Naive B cell (primary cell): ENCODE results near the gene LNX2. TPM values are rescaled to one million over a fixed set of nuclear protein-coding genes. Genes with fewer than 3 reads are reported as not detected.
A peak's percentile ranks its signal among the peaks of the same experiment; 100 is the strongest.
"Not testable (repeated sequence)": the region's sequence is repeated elsewhere in the genome, so short reads cannot be mapped to it uniquely, and the experiment has no call there.

Experiments
- ATAC-seq, 2 donors: fragments of 150-1000 bp; cut with Tn5 transposase; 2 replicates each; pipeline ENCODE4 v1.10.0; 2021; ENCODE audit warnings: low read depth in 2 of 2, mild to moderate bottlenecking in 2 of 2, moderate library complexity in 2 of 2
- DNase-seq: peaks from one replicate; pipeline ENCODE4 v3.0.0; 2022
- H3K27ac Mint-ChIP-seq, 6 donors: one replicate each; pipeline ENCODE4 v1.8.0; 2020 to 2022; ENCODE audit warnings: mild to moderate bottlenecking in 6 of 6, mixed read lengths in 6 of 6, moderate library complexity in 5 of 6, inconsistent platforms in 2 of 6
- H3K27me3 Mint-ChIP-seq, 3 donors: one replicate each; pipeline ENCODE4 v1.8.0; 2021 to 2022; ENCODE audit warnings: mixed read lengths in 3 of 3, mild to moderate bottlenecking in 1 of 3
- H3K36me3 Mint-ChIP-seq, 2 donors: one replicate each; pipeline ENCODE4 v1.8.0; 2020 to 2022; ENCODE audit warnings: mixed read lengths in 2 of 2, inconsistent platforms in 1 of 2, mild to moderate bottlenecking in 1 of 2
- H3K4me1 Mint-ChIP-seq, 3 donors: one replicate each; pipeline ENCODE4 v1.8.0; 2020 to 2022; ENCODE audit warnings: mixed read lengths in 3 of 3, inconsistent platforms in 1 of 3, mild to moderate bottlenecking in 1 of 3, moderate library complexity in 1 of 3
- H3K4me3 Mint-ChIP-seq, 8 donors: one replicate each; pipeline ENCODE4 v1.8.0; 2020 to 2022; ENCODE audit warnings: mild to moderate bottlenecking in 8 of 8, mixed read lengths in 8 of 8, moderate library complexity in 8 of 8, inconsistent platforms in 2 of 8
- H3K9me3 Mint-ChIP-seq, 7 donors: one replicate each; pipeline ENCODE4 v1.8.0; 2020 to 2022; ENCODE audit warnings: mixed read lengths in 7 of 7, mild to moderate bottlenecking in 5 of 7, inconsistent platforms in 2 of 7, moderate library complexity in 1 of 7
- polyA plus RNA-seq, 6 donors: library from polyadenylated mRNA; unstranded; fragments of 300-500 nt; fragmentation: Illumina TruSeq; gene quantifications; one replicate each; pipeline ENCODE4 v1.2.3, GENCODE V29; 2021; ENCODE audit warnings: low read depth in 6 of 6

Gene LNX2
- polyA plus RNA-seq, 6 donors from 2014 or later = 3.4 to 13.6 (median 4.8) TPM

DNA sequence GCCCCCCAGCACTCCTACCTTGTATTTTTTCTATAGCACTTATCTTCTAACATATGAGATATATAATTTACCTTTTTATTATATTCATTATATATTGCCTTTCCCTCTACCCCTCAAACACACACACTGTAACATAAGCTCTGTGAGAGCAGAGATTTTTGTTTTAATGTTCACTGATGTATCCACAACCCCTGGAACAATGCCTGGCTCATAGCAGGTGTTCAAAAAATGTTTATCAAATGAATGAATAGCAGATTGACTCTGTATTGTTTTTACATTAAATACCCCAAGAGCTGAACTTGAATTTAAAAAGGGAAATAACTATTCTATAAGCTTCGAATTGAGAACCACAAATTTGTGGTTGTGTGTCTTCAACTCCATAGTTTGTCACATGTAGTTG, 12.3 kb upstream of the LNX2 start:
- DNase-seq (no peak), ATAC-seq (no peak)
- no peaks in the 10 kb centered on the region for H3K27me3 Mint-ChIP-seq
- H3K4me1 Mint-ChIP-seq = peaks cover 26 to 39% (median 37%) of the 10 kb centered on the region in 3 donors
- H3K9me3 Mint-ChIP-seq = no peaks in the 10 kb centered on the region
- H3K27ac Mint-ChIP-seq = peak overlapping the region in 1 of 6 donors; percentile 40
- no peak overlapping the region for H3K4me3 Mint-ChIP-seq
- H3K36me3 Mint-ChIP-seq = no peaks in the 10 kb centered on the region

DNA sequence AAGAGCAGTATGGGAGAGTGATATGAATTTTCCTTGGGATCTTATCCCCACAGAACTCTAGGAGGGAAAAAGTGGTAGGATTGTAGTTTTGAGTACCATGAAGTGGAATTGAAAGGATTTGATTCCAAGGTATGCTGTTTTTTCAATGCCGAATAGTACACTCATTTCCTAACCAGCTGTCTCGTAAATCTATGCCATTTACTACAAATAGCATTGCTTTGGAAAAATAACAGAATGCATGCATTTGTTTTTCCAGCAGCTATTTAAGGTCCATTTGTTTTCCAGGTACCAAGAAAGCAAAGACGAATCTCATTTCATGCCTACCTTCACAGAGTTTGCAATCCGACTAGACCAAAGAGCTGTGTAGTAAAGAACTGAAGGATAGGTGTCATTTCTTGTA, 11.9 kb upstream of the LNX2 start:
- Mint-ChIP-seq H3K4me3 (no peak overlapping the region), H3K4me1 (peaks cover 31 to 42% (median 39%) of the 10 kb centered on the region in 3 donors), H3K9me3 (no peaks in the 10 kb centered on the region), H3K27me3 (no peaks in the 10 kb centered on the region), H3K36me3 (no peaks in the 10 kb centered on the region), H3K27ac (no peak overlapping the region)
- DNase-seq (no peak), ATAC-seq (no peak)

DNA sequence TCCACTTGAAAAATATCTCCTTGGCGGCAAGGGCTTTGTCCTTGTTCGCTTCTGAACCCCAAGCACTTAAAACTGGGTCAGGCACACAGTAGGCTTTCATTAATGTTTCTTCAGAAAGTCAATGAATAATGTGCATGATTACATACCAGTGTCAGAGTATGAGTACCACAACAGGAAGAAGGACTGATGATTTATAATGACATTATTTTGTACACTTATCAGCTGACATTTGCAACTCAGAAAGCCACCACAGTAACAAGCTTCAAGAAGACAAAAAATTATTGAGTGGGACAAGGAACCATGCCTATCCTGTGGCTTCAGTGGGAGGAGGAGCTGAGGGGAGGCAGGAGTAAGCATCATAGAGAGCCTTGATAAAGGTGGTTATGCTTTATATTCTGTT, 11.3 kb upstream of the LNX2 start:
- DNase-seq = no peak
- ATAC-seq = no peak
- Mint-ChIP-seq H3K36me3 (no peaks in the 10 kb centered on the region), H3K27me3 (no peaks in the 10 kb centered on the region), H3K4me3 (no peak overlapping the region), H3K27ac (no peak overlapping the region), H3K4me1 (peaks cover 36 to 39% (median 37%) of the 10 kb centered on the region in 3 donors), H3K9me3 (no peaks in the 10 kb centered on the region)

DNA sequence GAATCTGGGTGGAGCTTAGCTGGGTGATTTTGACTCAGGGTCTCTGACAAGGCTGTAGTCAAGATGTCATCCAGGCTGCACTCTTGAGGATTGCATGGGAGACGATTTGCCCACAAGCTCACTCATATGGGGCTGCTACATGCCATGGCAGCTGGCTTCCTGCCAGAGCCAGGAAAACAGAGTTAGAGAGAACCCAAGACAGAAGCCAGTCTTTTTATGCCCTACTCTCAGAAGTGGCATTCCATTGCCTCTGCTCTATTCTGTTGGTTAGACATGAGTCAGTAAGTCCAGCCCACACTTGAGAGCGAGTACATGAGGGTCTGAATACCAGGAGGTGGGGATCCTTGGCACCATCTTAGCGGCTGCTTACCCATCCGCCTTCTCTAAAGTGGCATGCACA, 10.8 kb upstream of the LNX2 start:
- Mint-ChIP-seq H3K4me3 (no peak overlapping the region), H3K27ac (no peak overlapping the region), H3K4me1 (peaks cover 36 to 41% (median 39%) of the 10 kb centered on the region in 3 donors)

DNA sequence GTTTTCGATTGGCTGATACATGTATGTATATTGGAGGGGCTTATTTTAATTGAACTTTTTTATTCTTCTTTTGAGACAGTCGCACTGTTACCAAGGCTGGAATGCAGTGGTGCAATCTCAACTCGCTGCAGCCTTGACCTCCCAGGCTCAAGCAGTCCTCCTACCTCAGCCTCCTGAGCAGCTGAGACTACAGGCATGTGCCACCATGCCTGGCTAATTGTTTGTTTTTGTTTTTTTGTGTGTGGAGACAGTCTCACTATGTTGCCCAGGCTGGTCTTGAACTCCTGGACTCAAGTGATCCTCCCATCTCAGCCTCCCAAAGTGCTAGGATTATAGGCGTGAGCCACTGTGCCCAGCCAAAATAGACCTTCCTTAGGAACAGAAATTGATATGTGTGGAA, 8.4 kb upstream of the LNX2 start:
- H3K27me3 Mint-ChIP-seq = not testable (repeated sequence)
- H3K36me3 Mint-ChIP-seq = peaks cover 0 to 13% of the 10 kb centered on the region in 2 donors

More for the DNA sequence above, 10.8 kb upstream of the LNX2 start:
- Mint-ChIP-seq H3K36me3 (no peaks in the 10 kb centered on the region), H3K27me3 (no peaks in the 10 kb centered on the region), H3K9me3 (no peaks in the 10 kb centered on the region)
- ATAC-seq = no peak
- DNase-seq = no peak

DNA sequence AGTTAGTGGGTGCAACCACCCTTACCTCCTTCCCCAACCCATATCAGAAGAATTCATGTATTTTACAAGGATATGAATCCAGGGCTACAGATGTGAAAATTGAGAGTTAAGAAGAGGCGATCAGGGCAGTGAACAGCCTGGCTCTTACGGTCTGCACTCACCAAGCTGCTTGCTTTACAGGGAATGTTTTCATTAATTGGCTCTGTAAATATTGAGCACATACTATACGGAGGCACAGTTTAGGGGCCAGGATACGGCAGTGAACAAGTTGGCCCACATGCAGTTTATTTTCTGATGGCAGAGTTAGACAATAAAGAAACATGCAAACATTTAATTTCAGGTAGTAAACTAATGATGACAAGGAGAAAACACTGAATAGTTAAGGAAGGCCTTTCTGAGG, 7.8 kb upstream of the LNX2 start:
- Mint-ChIP-seq H3K36me3 (peaks cover 0 to 13% of the 10 kb centered on the region in 2 donors), H3K27ac (peak overlapping the region in 1 of 6 donors; percentile 14), H3K9me3 (no peaks in the 10 kb centered on the region), H3K4me3 (no peak overlapping the region), H3K4me1 (peaks cover 55 to 60% (median 57%) of the 10 kb centered on the region in 3 donors), H3K27me3 (no peaks in the 10 kb centered on the region)
- ATAC-seq (no peak), DNase-seq (no peak)

More for the DNA sequence above, 8.4 kb upstream of the LNX2 start:
- H3K9me3 Mint-ChIP-seq, ATAC-seq, H3K27ac Mint-ChIP-seq, DNase-seq: not testable (repeated sequence)
- peaks cover 49 to 54% (median 50%) of the 10 kb centered on the region in 3 donors for H3K4me1 Mint-ChIP-seq
- H3K4me3 Mint-ChIP-seq = peak overlapping the region in 1 of 8 donors; percentile 32

DNA sequence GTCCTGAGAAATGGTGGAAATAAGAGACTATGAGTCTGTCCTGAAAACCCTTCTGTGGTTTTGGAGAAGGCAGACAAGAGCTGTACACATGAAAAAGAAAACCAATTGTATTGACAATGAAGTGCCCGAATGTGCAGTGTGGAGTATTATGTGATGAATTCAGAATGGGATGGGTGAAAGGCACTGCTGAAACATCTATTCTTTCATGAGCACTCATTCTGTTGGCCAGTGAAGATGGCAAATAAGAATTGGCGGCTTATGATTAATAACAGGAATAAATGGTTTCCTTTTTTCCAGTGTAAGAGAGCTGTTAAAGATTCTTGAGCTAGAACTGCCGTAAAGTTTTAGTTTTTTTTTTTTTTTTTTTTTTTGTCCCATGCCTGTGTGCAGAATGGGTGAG, 7.1 kb upstream of the LNX2 start:
- Mint-ChIP-seq H3K4me1 (peaks cover 56 to 67% (median 59%) of the 10 kb centered on the region in 3 donors), H3K9me3 (no peaks in the 10 kb centered on the region), H3K4me3 (no peak overlapping the region), H3K27me3 (no peaks in the 10 kb centered on the region), H3K27ac (peak overlapping the region in 1 of 6 donors; percentile 14), H3K36me3 (peaks cover 0 to 13% of the 10 kb centered on the region in 2 donors)
- ATAC-seq = no peak
- no peak for DNase-seq

DNA sequence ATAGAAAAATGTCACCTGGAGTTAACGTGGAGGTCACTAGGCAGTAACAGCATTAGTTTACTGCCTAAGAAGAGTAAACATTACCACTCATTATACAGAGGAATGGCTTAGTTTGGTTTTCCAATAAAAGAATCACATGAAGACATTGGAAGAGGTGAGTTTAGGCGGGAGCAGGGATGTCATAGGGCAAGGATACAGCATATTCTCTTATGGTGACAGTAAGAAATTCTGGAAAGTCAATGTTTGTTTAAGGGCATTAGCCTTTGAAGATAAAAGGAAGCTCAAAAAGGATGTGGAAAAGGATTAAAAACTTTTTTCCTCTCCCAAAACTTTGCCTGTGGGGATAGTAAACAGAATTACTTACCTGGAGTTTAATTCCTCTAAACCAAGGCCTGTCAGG, 5.5 kb upstream of the LNX2 start:
- peak overlapping the region in 1 of 6 donors; percentile 25 for H3K27ac Mint-ChIP-seq
- peaks cover 0 to 13% of the 10 kb centered on the region in 2 donors for H3K36me3 Mint-ChIP-seq
- no peak for ATAC-seq
- no peaks in the 10 kb centered on the region for H3K27me3 Mint-ChIP-seq
- H3K9me3 Mint-ChIP-seq = no peaks in the 10 kb centered on the region
- H3K4me1 Mint-ChIP-seq = peaks cover 54 to 56% (median 55%) of the 10 kb centered on the region in 3 donors
- DNase-seq = no peak
- peak overlapping the region in 1 of 8 donors; percentile 4 for H3K4me3 Mint-ChIP-seq

DNA sequence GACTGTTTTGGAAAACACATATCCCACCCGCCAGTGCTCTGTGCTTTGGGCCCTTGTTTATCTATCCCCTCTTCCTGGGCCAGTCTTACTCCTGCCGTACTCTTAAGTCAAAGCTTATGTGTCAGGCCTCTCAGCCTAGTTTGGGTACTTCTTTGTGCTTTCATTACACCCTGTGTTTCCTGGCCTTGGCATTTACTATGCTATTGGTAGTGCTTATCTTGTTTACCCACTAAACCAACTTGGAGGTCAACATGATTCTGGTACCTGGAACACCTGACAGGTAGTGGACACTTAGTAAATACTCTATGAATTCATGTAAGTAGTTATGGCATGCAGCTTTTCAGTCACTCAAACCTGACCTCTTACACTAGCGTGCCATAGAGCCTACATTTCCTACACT, 3.7 kb upstream of the LNX2 start:
- Mint-ChIP-seq H3K36me3 (peaks cover 0 to 13% of the 10 kb centered on the region in 2 donors), H3K27me3 (no peaks in the 10 kb centered on the region), H3K4me3 (peak overlapping the region in 3 of 8 donors; percentile 45 to 99 (median 71)), H3K27ac (no peak overlapping the region), H3K4me1 (peaks cover 57 to 65% (median 60%) of the 10 kb centered on the region in 3 donors), H3K9me3 (no peaks in the 10 kb centered on the region)
- ATAC-seq (no peak), DNase-seq (no peak)

DNA sequence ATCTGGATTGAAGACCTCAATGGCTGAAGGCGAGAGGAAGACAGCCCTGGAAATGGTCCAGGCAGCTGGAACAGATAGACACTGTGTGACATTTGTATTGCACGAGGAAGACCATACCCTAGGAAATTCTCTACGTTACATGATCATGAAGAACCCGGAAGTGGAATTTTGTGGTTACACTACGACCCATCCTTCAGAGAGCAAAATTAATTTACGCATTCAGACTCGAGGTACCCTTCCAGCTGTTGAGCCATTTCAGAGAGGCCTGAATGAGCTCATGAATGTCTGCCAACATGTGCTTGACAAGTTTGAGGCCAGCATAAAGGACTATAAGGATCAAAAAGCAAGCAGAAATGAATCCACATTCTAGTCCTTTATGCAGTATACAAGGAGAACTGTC, 2.6 kb upstream of the LNX2 start:
- no peak for DNase-seq
- no peaks in the 10 kb centered on the region for H3K27me3 Mint-ChIP-seq
- H3K36me3 Mint-ChIP-seq = peaks cover 0 to 13% of the 10 kb centered on the region in 2 donors
- no peaks in the 10 kb centered on the region for H3K9me3 Mint-ChIP-seq
- ATAC-seq = no peak
- peak overlapping the region in 5 of 8 donors; percentile 88 to 99 (median 93) for H3K4me3 Mint-ChIP-seq
- H3K27ac Mint-ChIP-seq = peak overlapping the region in 4 of 6 donors; percentile 44 to 98 (median 91)
- peaks cover 58 to 65% (median 63%) of the 10 kb centered on the region in 3 donors for H3K4me1 Mint-ChIP-seq

DNA sequence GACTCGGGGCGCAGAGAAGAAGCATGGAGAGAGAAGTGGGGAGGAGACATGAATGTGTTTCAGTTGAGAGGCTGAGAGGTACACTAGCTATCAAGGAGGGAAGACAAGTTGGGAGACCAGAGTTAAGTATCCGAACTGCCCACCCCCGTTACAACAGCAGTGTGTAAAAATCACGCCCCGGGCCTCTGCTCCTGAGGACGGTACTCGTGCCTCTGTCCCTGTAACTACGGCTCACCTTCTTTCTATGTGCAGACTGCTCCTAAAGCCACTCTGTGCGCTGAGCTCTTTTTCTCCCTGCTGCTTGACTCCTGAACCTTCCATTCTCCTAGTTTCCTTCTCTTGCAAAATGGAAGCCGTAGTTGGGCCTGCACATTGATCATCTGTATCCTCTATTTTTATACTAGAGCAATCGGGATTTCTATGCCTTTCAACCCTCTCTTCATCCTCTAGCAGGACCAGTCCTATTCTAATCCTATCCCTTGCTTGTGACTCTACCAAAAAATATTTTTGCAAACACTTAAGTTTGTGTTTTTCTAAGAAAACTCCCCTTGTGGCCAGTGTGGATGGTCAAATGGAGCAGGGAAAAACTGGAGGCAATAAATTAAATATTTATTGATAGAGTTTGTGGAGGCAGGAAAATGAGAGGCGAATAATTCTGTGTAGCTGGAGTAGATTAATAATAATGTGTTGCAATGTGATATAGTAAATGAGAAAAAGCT, 1.9 kb upstream of the LNX2 start:
- no peaks in the 10 kb centered on the region for H3K27me3 Mint-ChIP-seq
- DNase-seq (no peak), ATAC-seq (no peak)
- peak overlapping the region; percentile 80 to 99 (median 92) for H3K4me3 Mint-ChIP-seq
- peak overlapping the region; percentile 61 to 98 (median 94) for H3K27ac Mint-ChIP-seq
- peaks cover 0 to 13% of the 10 kb centered on the region in 2 donors for H3K36me3 Mint-ChIP-seq
- H3K4me1 Mint-ChIP-seq = peaks cover 59 to 65% (median 63%) of the 10 kb centered on the region in 3 donors
- no peaks in the 10 kb centered on the region for H3K9me3 Mint-ChIP-seq

DNA sequence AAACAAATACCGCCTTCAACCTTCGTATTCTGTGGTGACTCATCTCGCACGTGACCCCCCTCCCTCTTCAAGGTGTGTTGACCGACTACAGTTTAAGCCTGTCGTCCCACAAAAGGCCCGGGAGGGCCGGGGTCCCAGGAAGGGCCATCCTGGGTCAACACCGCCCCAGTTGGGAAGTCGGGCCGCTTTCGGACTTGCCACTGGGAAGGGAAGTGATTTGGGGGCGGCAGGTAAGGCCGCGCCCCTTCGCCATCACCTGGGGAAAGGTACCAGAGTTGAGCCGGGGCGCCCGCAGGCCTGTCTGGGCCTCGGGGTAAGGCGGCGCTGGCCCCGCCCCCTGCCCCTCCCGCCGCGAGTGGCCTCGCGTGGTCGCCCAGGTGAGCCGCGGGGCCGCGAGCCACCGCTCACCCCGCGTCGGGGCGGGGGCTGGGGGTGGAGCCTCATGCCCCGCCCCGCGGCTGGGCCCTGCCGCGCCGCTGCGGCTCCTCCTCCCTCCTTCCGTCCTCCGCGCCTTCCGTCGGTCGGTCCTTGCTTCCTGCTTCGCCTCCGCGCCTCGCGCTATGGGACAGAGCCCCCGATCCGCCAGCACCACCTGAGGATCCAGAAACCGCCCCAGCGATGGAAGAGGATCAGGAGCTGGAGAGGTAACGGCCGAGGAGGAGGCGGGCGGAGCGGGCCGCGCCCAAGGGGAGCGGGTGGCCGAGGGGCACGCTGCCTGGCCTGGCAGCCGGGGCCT, 1.2 kb upstream of the LNX2 start, which contains the start of gene POLR1D:
Gene POLR1D, plus strand, starts transcription at position 527 of the 736 bp plus-strand sequence. Its CDS starts 92 bp downstream, at position 619.
- peak within 1 kb of the TSS; percentile 97 to 98 (median 98) for H3K27ac Mint-ChIP-seq

DNA sequence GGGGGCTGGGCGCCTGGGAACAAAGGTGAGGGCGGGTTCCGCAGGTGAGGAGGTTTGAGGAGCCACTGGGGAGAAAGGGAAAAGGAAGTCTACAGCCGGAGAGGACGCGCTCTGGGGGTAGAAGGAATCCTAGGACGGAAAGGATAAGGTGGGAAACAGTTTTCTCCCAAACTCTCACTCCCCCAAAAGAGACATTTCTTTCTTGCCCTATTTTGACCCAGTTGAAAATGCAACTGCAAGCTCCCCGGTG, 712 bp upstream of the LNX2 start:
- no peak for DNase-seq
- peaks cover 54 to 61% (median 57%) of the 10 kb centered on the region in 3 donors for H3K4me1 Mint-ChIP-seq
- H3K36me3 Mint-ChIP-seq = peaks cover 0 to 13% of the 10 kb centered on the region in 2 donors
- no peak for ATAC-seq
- H3K27me3 Mint-ChIP-seq = no peaks in the 10 kb centered on the region
- H3K4me3 Mint-ChIP-seq = peak overlapping the region; percentile 88 to 99 (median 95)
- H3K9me3 Mint-ChIP-seq = no peaks in the 10 kb centered on the region
- peak overlapping the region; percentile 97 to 98 (median 98) for H3K27ac Mint-ChIP-seq

More for the DNA sequence above, 1.2 kb upstream of the LNX2 start, which contains the start of gene POLR1D:
- Mint-ChIP-seq H3K27me3 (no peaks in the 10 kb centered on the region), H3K4me1 (peaks cover 57 to 65% (median 59%) of the 10 kb centered on the region in 3 donors), H3K4me3 (peak within 1 kb of the TSS; percentile 88 to 99 (median 96)), H3K36me3 (peaks cover 0 to 13% of the 10 kb centered on the region in 2 donors), H3K9me3 (no peaks in the 10 kb centered on the region)
- ATAC-seq (peak; percentile 56 to 64), DNase-seq (peak; percentile 89)
